ENCODE data around the gene HSPB8. TPM values are rescaled to one million over a fixed set of nuclear protein-coding genes. Genes with fewer than 3 reads are reported as not detected.

HSPB8 gene
- total RNA-seq, 2 donors from 2014 or later = 14.8 to 22.7 TPM

- H3K36me3 ChIP-seq (replicated peaks in 1 of 2; ENCODE audit: insufficient read depth in 1 of 2, low read depth in 2 of 2) = no peaks in the 10 kb centered on the region
- H3K9me3 ChIP-seq = no peaks in the 10 kb centered on the region
- ATAC-seq = no peak
- DNase-seq = peak in 1 of 4 donors; percentile 17
- no peak for TF ChIP-seq POLR2A (IDR thresholded peaks at IDR 0.05)
- TF ChIP-seq, protein P1, sequence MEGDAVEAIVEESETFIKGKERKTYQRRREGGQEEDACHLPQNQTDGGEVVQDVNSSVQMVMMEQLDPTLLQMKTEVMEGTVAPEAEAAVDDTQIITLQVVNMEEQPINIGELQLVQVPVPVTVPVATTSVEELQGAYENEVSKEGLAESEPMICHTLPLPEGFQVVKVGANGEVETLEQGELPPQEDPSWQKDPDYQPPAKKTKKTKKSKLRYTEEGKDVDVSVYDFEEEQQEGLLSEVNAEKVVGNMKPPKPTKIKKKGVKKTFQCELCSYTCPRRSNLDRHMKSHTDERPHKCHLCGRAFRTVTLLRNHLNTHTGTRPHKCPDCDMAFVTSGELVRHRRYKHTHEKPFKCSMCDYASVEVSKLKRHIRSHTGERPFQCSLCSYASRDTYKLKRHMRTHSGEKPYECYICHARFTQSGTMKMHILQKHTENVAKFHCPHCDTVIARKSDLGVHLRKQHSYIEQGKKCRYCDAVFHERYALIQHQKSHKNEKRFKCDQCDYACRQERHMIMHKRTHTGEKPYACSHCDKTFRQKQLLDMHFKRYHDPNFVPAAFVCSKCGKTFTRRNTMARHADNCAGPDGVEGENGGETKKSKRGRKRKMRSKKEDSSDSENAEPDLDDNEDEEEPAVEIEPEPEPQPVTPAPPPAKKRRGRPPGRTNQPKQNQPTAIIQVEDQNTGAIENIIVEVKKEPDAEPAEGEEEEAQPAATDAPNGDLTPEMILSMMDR (IDR thresholded peaks at IDR 0.05) = no peak
- no peaks in the 10 kb centered on the region for H3K27me3 ChIP-seq
- H3K4me1 ChIP-seq = no peaks in the 10 kb centered on the region
- 72 to 83% methylated on average over 6 of the region's 6 CpGs for WGBS, 2 donors
- no peak overlapping the region for H3K27ac ChIP-seq
- no peak overlapping the region for H3K4me3 ChIP-seq
- intact Hi-C loops (cut with DNase I) = no loop called here
Measured at GRCh38 chr12:119157528-119157927, 21.2 kb upstream of the HSPB8 start.

GRCh38 chr12:119157978-119158377, 20.8 kb upstream of the HSPB8 start:
- no peaks in the 10 kb centered on the region for H3K4me1 ChIP-seq
- H3K4me3 ChIP-seq = no peak overlapping the region
- intact Hi-C loops (cut with DNase I) = no loop called here
- TF ChIP-seq, protein P1 (IDR thresholded peaks at IDR 0.05) = no peak
- no peak for TF ChIP-seq POLR2A (IDR thresholded peaks at IDR 0.05)
- DNase-seq = no peak
- H3K27me3 ChIP-seq = no peaks in the 10 kb centered on the region
- WGBS, 2 donors = 86 to 90% methylated on average over 6 to 7 of the region's 7 CpGs
- no peaks in the 10 kb centered on the region for H3K36me3 ChIP-seq (replicated peaks in 1 of 2; ENCODE audit: insufficient read depth in 1 of 2, low read depth in 2 of 2)
- no peaks in the 10 kb centered on the region for H3K9me3 ChIP-seq
- no peak overlapping the region for H3K27ac ChIP-seq
- no peak for ATAC-seq

- WGBS, 2 donors = 61 to 67% methylated on average over 7 of the region's 7 CpGs
- no peak for DNase-seq
- Histone ChIP-seq H3K36me3 (replicated peaks in 1 of 2; ENCODE audit: insufficient read depth in 1 of 2, low read depth in 2 of 2) (no peaks in the 10 kb centered on the region), H3K27ac (no peak overlapping the region), H3K4me1 (no peaks in the 10 kb centered on the region), H3K4me3 (no peak overlapping the region), H3K9me3 (no peaks in the 10 kb centered on the region), H3K27me3 (no peaks in the 10 kb centered on the region)
- TF ChIP-seq POLR2A (IDR thresholded peaks at IDR 0.05) = no peak
- TF ChIP-seq, protein P1 (IDR thresholded peaks at IDR 0.05) = no peak
- intact Hi-C loops (cut with DNase I) = no loop called here
- ATAC-seq = no peak
Measured at GRCh38 chr12:119158402-119158801, 20.3 kb upstream of the HSPB8 start.

DNA sequence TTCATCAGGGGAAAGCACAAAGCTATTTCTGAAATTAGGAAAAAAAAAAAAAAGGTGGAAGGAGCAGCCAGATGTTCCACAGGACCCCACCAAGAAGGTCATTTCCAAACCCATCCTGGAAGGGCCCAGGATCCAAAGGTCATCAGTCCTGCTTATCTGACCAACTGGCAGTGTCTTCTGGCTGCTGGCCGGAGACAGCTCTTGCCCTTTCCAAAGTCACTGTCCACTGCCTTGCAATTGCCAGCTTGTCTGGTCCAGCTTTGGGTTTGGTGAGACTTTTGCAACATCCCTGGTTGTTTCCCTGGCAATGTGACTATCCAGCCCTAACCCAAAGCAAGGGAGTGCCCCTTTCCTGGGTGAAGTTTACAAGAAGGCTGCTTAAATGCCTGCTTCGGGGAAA, 18.9 kb upstream of the HSPB8 start:
- no peak for TF ChIP-seq POLR2A (IDR thresholded peaks at IDR 0.05)
- TF ChIP-seq, protein P1 (IDR thresholded peaks at IDR 0.05) = no peak
- Histone ChIP-seq H3K4me3 (no peak overlapping the region), H3K27ac (no peak overlapping the region), H3K27me3 (no peaks in the 10 kb centered on the region), H3K9me3 (no peaks in the 10 kb centered on the region), H3K4me1 (no peaks in the 10 kb centered on the region), H3K36me3 (replicated peaks in 1 of 2; ENCODE audit: insufficient read depth in 1 of 2, low read depth in 2 of 2) (no peaks in the 10 kb centered on the region)
- intact Hi-C loops (cut with DNase I) = no loop called here
- WGBS, 2 donors = 73 to 75% methylated on average over 2 of the region's 2 CpGs
- no peak for ATAC-seq
- DNase-seq = no peak

DNA sequence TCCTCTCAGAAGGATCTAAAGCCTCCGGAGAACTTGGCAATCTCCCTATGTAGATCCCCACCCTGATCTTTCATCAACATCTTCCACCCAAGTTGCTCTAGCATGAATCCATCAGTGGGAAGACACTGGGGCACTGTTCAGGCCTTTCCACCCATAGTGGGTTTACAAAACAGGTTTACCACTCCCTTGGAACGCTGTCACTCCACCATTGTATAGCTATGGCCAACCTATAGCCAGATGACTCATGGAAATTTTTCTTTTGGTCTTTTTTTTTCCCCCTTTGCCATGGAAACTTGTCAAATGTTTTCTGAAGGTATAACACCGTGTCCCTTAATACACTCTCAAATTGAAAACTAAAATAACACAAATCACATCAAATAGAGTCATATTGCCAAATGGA, 10.8 kb upstream of the HSPB8 start:
- H3K4me3 ChIP-seq = no peak overlapping the region
- H3K4me1 ChIP-seq = no peaks in the 10 kb centered on the region
- intact Hi-C loops (cut with DNase I) = no loop called here
- no peak for DNase-seq
- H3K36me3 ChIP-seq (replicated peaks in 1 of 2; ENCODE audit: insufficient read depth in 1 of 2, low read depth in 2 of 2) = no peaks in the 10 kb centered on the region
- no peaks in the 10 kb centered on the region for H3K27me3 ChIP-seq
- WGBS, 2 donors = 70 to 78% methylated on average over 3 of the region's 3 CpGs
- H3K27ac ChIP-seq = no peak overlapping the region
- H3K9me3 ChIP-seq = no peaks in the 10 kb centered on the region
- no peak for ATAC-seq
- TF ChIP-seq, protein P1 (IDR thresholded peaks at IDR 0.05) = no peak
- TF ChIP-seq POLR2A (IDR thresholded peaks at IDR 0.05) = no peak

Measured in body of pancreas (tissue), 4 donors.